ENCODE results near the gene STRADB.
A peak's percentile ranks its signal among the peaks of the same experiment; 100 is the strongest.
"Not testable (repeated sequence)": the region's sequence is repeated elsewhere in the genome, so short reads cannot be mapped to it uniquely, and the experiment has no call there.

The STRADB gene

GRCh38 chr2:201430839-201431238, 20.7 kb upstream of the STRADB start:
- no peak for TF ChIP-seq CTCF (IDR thresholded peaks at IDR 0.05; ENCODE audit: low read depth, low read length)

GRCh38 chr2:201432038-201432620, 19.4 kb upstream of the STRADB start:
- peak; percentile 72 to 86 for DNase-seq (ENCODE audit: low read depth in 2 of 2)
- no peak overlapping the region for H3K4me3 ChIP-seq (replicated peaks in 1 of 2; ENCODE audit: low read depth in 2 of 2, low read length in 2 of 2)
- TF ChIP-seq CTCF (IDR thresholded peaks at IDR 0.05; ENCODE audit: low read depth, low read length), result no peak

More at GRCh38 chr2:201430839-201431238, 20.7 kb upstream of the STRADB start:
- H3K4me3 ChIP-seq (replicated peaks in 1 of 2; ENCODE audit: low read depth in 2 of 2, low read length in 2 of 2), result no peak overlapping the region
- DNase-seq (ENCODE audit: low read depth in 2 of 2), result no peak

- DNase-seq (ENCODE audit: low read depth in 2 of 2), result peak; percentile 44 to 52
- TF ChIP-seq CTCF (IDR thresholded peaks at IDR 0.05; ENCODE audit: low read depth, low read length), result no peak
- no peak overlapping the region for H3K4me3 ChIP-seq (replicated peaks in 1 of 2; ENCODE audit: low read depth in 2 of 2, low read length in 2 of 2)
Observed at GRCh38 chr2:201432621-201433393, 18.7 kb upstream of the STRADB start.

GRCh38 chr2:201433394-201433995, 18.0 kb upstream of the STRADB start:
- TF ChIP-seq CTCF (IDR thresholded peaks at IDR 0.05; ENCODE audit: low read depth, low read length), result no peak
- DNase-seq (ENCODE audit: low read depth in 2 of 2), result no peak
- no peak overlapping the region for H3K4me3 ChIP-seq (replicated peaks in 1 of 2; ENCODE audit: low read depth in 2 of 2, low read length in 2 of 2)

- H3K4me3 ChIP-seq (replicated peaks in 1 of 2; ENCODE audit: low read depth in 2 of 2, low read length in 2 of 2), result no peak overlapping the region
- TF ChIP-seq CTCF (IDR thresholded peaks at IDR 0.05; ENCODE audit: low read depth, low read length), result no peak
- peak in 1 of 2 donors; percentile 32 for DNase-seq (ENCODE audit: low read depth in 2 of 2)
Observed at GRCh38 chr2:201436141-201436540, 15.4 kb upstream of the STRADB start.

- not testable (repeated sequence) for DNase-seq (ENCODE audit: low read depth in 2 of 2); H3K4me3 ChIP-seq (replicated peaks in 1 of 2; ENCODE audit: low read depth in 2 of 2, low read length in 2 of 2)
Observed at GRCh38 chr2:201439336-201439922, 12.1 kb upstream of the STRADB start.

GRCh38 chr2:201440182-201440581, 11.4 kb upstream of the STRADB start:
- H3K4me3 ChIP-seq (replicated peaks in 1 of 2; ENCODE audit: low read depth in 2 of 2, low read length in 2 of 2), result no peak overlapping the region
- TF ChIP-seq CTCF (IDR thresholded peaks at IDR 0.05; ENCODE audit: low read depth, low read length), result no peak
- no peak for DNase-seq (ENCODE audit: low read depth in 2 of 2)

Data from cardiac fibroblast (primary cell).